SHP77 (cell line): ENCODE results near the gene MEIS1.

ENCODE experiments used
- DNase-seq, 2 experiments: peaks; one replicate each; lab custom pipeline; 2025; lab: John Stamatoyannopoulos, UW

The MEIS1 gene

DNA sequence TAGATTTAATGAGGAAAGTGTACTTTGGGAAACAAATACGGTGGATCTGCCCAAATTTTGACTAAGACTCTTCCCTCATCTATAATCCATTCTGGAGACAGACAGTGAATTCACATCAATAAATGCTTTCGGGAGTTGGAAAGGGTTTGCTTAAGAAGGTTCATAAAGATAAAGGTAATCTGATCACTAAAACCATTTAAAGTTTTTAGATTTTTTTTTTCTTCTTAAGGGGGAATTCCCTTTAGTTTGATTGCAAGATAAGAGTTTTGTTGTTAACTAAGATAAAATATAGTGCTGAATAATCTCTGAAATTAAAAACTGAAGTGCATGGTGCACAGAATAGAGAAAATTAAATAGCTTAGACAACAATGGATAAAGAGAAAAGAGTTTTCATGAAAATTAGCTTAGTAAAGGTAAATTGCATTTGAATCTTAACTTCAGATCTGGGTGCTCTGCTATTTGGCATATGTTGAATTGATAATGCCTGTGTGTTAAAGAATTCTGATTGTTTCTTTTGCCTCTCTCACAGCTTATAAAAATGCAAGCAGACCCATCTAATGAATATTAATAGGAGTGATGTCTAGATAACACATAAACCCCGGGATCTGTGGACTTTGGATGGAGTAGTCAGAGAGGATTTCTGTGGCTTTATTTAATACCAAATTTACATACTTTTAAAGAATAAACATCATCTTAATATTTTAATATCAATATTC is 100.8 kb downstream of the MEIS1 start:
- no peak for DNase-seq

- DNase-seq = no peak
These were observed 101.4 kb downstream of the MEIS1 start for GRCh38 chr2:66536290-66536673.

DNA sequence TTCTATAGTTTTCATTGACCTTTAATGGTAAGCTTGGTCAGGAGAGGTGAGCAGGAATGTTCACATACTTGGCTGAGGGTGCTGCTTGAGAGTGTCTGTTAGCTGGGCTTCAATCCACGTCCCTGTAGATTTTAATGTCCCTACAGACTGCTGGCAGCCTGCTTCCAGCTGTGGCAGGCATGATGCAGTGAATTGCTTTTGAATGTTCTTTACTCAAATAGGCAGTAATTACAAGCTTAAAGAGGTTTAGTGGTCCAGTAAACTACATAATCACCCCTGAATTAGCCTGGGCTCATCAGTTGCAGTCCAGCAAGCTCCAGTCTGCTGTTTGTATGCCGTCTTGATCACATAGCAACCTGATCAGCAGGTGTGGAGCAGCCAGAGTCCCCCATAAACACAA is 102.1 kb downstream of the MEIS1 start:
- DNase-seq = no peak

DNA sequence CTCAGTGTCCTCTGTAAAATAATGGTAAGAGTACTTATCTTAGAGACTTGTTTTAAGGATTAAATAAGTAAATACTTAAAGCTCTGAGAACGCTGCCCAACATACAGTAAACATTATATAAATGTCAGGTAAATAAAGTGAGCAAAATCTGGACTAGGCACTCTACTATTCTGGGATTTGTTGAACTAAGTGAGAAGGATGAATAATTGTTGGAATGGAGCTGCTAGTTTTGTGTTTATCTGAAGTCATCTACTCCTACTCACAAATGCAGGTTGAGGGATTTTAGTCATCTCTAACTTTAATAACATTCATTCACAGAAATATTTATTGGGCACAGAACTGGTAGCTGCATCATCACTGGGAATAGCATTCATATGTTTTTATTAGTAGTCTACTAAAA is 103.4 kb downstream of the MEIS1 start:
- DNase-seq = no peak

DNA sequence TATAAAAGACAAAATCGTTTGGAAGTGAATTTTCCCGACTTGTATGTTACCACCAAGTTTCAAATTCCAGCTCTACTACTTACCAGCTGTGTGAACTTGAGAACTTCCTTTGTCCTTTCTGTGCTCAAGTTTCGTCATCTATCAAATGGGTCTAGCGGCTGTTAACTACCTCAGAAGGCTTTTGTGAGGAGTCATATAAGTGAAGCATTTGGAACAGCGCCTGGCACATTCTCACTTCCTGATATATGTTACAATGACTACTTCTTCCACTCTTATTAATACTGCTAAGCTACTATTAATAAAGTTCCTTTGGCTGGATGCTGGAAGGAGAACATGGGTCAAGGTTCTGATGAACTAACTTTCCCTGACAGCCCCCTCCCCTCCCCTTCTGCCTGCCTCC is 104.5 kb downstream of the MEIS1 start:
- DNase-seq = no peak

DNA sequence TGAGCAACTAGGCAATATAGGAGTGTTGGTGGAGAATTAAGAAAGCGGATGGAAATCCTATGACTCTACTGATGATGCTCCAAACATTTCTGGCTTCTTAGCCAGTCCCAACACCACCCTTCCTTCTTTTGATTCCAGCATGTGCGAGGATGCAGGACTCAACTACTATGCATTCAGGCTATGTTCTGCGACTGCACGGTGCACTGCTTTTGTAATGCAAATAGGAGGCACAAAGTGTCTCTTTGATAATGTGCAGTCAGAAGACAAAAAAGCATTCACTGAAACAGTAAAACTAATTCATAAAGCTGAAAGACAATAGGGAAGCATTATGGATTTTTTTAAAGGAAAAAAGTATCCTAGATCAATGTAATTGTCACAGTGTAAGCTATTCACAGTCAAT is 106.7 kb downstream of the MEIS1 start:
- no peak for DNase-seq

DNA sequence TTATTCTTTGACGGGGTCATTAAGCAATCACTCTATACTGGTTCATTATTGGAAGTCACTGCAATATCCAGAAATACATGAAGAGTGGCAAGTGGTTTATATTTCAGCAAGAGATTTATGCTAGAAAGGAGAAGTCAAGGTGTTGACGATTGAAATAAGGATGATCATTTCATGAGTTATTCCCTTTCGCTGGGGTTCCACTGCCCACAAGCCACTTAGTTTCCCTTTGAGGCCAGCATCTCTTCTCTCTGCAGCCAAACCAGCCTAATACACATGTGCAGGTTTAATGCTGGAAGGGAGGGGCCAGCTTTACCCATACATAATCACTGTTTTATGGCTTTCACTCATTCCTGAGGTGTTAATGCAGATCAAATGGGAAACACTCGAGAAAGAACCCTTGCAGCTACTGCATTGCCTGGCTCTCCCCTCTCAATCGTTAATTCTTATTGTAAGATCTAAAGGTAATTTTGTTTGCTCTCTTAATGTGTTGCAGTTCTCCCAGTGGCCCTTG is 108.4 kb downstream of the MEIS1 start:
- DNase-seq = no peak

GRCh38 chr2:66544258-66544657 is 109.3 kb downstream of the MEIS1 start:
- DNase-seq = no peak

DNA sequence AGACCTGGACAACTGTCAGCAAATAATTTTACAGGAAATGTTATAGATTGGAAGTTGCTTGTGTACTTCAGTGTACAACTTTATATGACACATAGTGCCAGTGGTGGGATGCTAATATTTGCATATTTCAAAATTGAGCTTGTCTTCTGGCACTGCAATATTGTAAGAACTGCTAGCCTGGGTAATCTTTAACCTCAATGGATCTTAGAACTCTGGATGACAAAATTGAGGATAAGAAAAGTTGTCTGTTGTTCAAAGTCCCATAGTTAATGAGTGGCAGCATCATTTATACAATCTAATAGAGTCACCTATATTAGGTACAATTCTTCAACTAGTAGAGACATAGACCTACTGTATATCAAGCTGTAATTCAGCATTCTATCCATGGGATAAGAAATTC is 110.3 kb downstream of the MEIS1 start:
- DNase-seq = no peak

- DNase-seq = no peak
These were observed 112.2 kb downstream of the MEIS1 start for GRCh38 chr2:66547118-66547517.

GRCh38 chr2:66547887-66548286 is 113.0 kb downstream of the MEIS1 start:
- no peak for DNase-seq

GRCh38 chr2:66548422-66548821 is 113.5 kb downstream of the MEIS1 start:
- DNase-seq = no peak

DNA sequence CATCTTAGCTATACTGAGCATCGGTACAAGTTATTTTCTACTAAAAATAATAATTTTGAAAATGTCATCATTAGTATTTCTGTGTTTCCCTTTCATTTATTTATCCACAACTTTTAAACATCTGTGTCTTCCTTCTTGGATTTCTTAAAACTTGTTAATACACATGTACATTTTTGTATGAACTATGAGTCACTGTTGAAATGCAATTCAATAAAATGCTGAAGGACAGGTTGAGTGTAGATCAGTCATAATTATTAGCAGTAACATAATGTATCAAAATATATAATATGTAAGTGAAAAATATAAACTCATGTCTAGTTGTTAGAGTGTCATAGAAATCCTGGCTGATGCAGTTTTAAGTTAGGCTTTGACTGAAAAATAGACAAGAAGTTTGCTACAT is 115.9 kb downstream of the MEIS1 start:
- no peak for DNase-seq

- peak; percentile 26 to 71 for DNase-seq
These were observed 118.4 kb downstream of the MEIS1 start for GRCh38 chr2:66553370-66553769.

DNA sequence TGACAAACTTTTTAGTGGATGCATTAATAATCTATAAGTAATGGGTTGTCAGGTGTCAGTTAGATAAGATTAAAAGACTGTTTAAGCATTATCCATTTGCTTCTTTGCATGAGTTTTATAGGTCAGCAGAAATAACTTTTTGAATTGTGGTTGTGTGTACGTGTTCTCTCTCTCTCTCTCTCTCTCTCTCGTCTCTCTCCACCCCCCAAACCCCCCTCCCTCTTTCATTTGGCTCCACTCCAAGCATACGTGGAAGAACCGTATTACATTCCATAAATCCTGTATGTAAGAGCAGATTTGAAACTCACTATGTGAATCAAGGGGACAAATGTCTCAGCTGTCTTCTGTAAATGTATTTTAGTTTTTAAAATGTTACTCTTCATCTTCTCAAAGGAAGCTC is 120.2 kb downstream of the MEIS1 start:
- DNase-seq = peak; percentile 28

DNA sequence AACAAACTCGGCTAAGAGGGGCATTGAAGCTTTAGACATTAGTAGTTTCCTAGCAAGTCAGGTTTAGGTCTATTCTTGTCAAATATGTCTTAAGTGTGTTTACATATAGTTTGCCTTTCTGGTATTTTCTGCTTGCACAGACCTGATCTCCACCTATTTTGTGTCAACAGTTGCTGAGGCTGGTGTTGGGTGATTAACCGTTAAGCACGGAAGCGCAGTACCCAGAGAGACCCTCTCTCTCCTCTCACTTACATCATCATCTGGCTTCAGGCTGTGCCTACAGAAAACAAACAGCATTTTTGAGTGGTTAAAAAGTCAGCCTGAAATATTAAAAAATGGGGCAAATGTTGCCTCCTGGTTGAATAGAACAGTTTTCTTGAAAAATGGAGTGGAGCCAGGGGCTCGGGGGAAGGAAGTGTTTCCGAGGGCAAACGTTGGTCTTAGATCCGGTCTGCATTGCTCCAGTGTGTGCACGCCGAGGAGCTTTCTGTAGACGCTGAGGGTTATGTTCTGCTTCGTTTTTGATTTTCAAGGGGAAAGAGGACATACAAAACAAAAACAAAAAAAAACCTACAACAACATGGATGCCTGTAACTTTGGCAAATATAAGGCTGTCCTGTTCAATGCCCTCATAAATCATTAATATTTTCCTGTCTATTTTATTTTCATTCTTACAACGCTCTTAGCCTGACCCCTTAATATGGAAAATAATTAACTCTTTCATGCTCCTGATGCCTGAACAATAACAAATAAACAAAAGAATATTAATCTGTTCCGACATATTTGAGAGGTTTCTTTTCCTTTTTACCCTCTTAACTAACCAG is 120.8 kb downstream of the MEIS1 start:
- peak; percentile 48 to 69 for DNase-seq

- DNase-seq = no peak
These were observed 124.7 kb downstream of the MEIS1 start for GRCh38 chr2:66559672-66560071.

GRCh38 chr2:66560683-66561082 is 125.8 kb downstream of the MEIS1 start:
- no peak for DNase-seq

- no peak for DNase-seq
These were observed 126.8 kb downstream of the MEIS1 start for GRCh38 chr2:66561645-66562303.

- no peak for DNase-seq
These were observed 127.4 kb downstream of the MEIS1 start for GRCh38 chr2:66562304-66562685.

GRCh38 chr2:66563473-66563872 is 128.5 kb downstream of the MEIS1 start:
- no peak for DNase-seq

DNA sequence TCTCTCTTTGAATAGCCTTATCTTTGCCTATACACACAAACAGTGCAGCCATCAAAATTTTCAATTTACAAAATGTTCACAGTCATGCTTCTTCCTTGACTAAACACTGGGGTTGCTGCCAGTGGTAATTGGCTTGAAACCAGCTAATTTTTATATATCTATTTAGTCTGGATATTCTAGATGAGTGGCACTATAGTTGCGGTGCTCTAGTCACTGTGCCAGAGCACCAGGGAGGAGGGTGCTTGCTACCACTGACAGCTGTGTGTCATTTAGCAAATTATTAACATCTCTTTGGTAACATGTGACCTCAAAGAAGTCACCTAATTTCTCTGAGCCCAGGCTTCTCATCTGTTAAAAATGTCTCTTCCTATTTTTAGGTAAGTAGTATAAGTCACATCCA is 130.4 kb downstream of the MEIS1 start:
- no peak for DNase-seq
